ENCODE data around the gene TBC1D7.
"Not testable (repeated sequence)": the region's sequence is repeated elsewhere in the genome, so short reads cannot be mapped to it uniquely, and the experiment has no call there.

DNA sequence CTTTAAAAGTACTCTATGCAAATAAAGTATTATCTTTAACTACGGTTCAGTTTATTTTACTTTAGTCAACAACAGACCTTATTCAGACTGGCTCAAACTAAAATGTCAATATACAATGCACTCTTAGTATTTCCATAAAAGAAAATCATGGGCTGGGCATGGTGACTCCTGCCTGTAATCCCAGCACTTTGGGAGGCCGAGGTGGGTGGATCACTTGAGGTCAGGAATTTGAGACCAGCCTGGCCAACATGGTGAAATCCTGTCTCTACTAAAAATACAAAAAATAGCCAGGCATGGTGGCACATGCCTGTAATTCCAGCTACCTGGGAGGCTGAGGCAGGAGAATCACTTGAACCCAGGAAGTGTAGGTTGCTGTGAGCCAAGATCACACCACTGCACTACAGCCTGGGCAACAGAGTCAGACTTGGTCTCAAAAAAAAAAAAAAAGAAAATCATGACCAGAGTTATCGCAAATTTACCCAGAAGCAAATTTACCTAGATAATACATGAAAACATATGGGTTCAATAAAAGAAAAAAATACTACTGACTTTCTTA is 2.2 kb downstream of the TBC1D7 start:
- TF ChIP-seq, protein P1, sequence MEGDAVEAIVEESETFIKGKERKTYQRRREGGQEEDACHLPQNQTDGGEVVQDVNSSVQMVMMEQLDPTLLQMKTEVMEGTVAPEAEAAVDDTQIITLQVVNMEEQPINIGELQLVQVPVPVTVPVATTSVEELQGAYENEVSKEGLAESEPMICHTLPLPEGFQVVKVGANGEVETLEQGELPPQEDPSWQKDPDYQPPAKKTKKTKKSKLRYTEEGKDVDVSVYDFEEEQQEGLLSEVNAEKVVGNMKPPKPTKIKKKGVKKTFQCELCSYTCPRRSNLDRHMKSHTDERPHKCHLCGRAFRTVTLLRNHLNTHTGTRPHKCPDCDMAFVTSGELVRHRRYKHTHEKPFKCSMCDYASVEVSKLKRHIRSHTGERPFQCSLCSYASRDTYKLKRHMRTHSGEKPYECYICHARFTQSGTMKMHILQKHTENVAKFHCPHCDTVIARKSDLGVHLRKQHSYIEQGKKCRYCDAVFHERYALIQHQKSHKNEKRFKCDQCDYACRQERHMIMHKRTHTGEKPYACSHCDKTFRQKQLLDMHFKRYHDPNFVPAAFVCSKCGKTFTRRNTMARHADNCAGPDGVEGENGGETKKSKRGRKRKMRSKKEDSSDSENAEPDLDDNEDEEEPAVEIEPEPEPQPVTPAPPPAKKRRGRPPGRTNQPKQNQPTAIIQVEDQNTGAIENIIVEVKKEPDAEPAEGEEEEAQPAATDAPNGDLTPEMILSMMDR (IDR thresholded peaks at IDR 0.05): not testable (repeated sequence)
- not testable (repeated sequence) for TF ChIP-seq EZH2 (IDR thresholded peaks at IDR 0.05; ENCODE audit: borderline replicate concordance, insufficient read depth, low read depth, low read length, poor library complexity, severe bottlenecking)

All from B cell (primary cell).